Raji (cell line): ENCODE data around the gene PFN1.
A peak's percentile ranks its signal among the peaks of the same experiment; 100 is the strongest.

Source experiments
- POLR2A ChIP-seq: IDR thresholded peaks from 2 replicates; pipeline ENCODE4 v1.6.1; 2011; ENCODE audit warnings: low read depth, low read length, control low read depth; ENCODE audit not compliant: insufficient read depth

PFN1 gene

GRCh38 chr17:4942760-4943508, 5.4 kb downstream of the PFN1 start:
- no peak for TF ChIP-seq POLR2A

GRCh38 chr17:4941319-4941610, 7.1 kb downstream of the PFN1 start:
- no peak for TF ChIP-seq POLR2A

- TF ChIP-seq POLR2A = peak; percentile 36; the same call in 1 of the 2 replicates
Observed at GRCh38 chr17:4940555-4941318, 7.6 kb downstream of the PFN1 start.

- TF ChIP-seq POLR2A = peak; percentile 82
Observed at GRCh38 chr17:4939796-4940554, 8.4 kb downstream of the PFN1 start, which contains the start of the genes RNF167 and SLC25A11. RNF167 (plus strand) TSS chr17:4940268; CDS start chr17:4940910, 642 bp downstream. SLC25A11 (minus strand) TSS chr17:4940046; CDS start chr17:4939910, 136 bp downstream.

- TF ChIP-seq POLR2A = no peak
Observed at GRCh38 chr17:4939546-4939795, 8.9 kb downstream of the PFN1 start.

GRCh38 chr17:4938688-4939545, 9.4 kb downstream of the PFN1 start:
- TF ChIP-seq POLR2A = no peak

GRCh38 chr17:4938069-4938491, 10.2 kb downstream of the PFN1 start:
- TF ChIP-seq POLR2A = no peak

- TF ChIP-seq POLR2A = no peak
Observed at GRCh38 chr17:4937553-4937952, 10.8 kb downstream of the PFN1 start.

GRCh38 chr17:4936436-4936835, 11.9 kb downstream of the PFN1 start:
- TF ChIP-seq POLR2A = no peak

GRCh38 chr17:4935650-4936049, 12.7 kb downstream of the PFN1 start:
- no peak for TF ChIP-seq POLR2A

GRCh38 chr17:4934173-4934979, 14.0 kb downstream of the PFN1 start:
- TF ChIP-seq POLR2A = peak; percentile 49; the same call in 1 of the 2 replicates

GRCh38 chr17:4933646-4934045, 14.7 kb downstream of the PFN1 start:
- no peak for TF ChIP-seq POLR2A

- TF ChIP-seq POLR2A = no peak
Observed at GRCh38 chr17:4932756-4933155, 15.6 kb downstream of the PFN1 start.

- TF ChIP-seq POLR2A = no peak
Observed at GRCh38 chr17:4931963-4932362, 16.4 kb downstream of the PFN1 start, which contains the start of gene GP1BA. GP1BA (plus strand) TSS chr17:4932277; CDS start chr17:4932605, 328 bp downstream.
